H9 (cell line): ENCODE results near the gene C7orf25. TPM values are rescaled to one million over a fixed set of nuclear protein-coding genes. Genes with fewer than 3 reads are reported as not detected.
"Not testable (repeated sequence)": the region's sequence is repeated elsewhere in the genome, so short reads cannot be mapped to it uniquely, and the experiment has no call there.

Experiments
- DNase-seq: peaks from one replicate; pipeline ENCODE4 v3.0.0-alpha.2; 2017
- H2AFZ ChIP-seq: one replicate; pipeline ENCODE4 v1.6.1; 2013; ENCODE audit warnings: mild to moderate bottlenecking, low read length, control low read depth, moderate library complexity
- H2AK5ac ChIP-seq: 2 replicates; pipeline ENCODE4 v1.6.1; 2013; ENCODE audit warnings: low read length, control low read depth, mixed read lengths; ENCODE audit not compliant: insufficient read length
- H2BK120ac ChIP-seq: one replicate; pipeline ENCODE4 v1.6.1; 2013; ENCODE audit warnings: low read depth, mild to moderate bottlenecking, low read length, control low read depth, inconsistent platforms; ENCODE audit not compliant: poor library complexity, severe bottlenecking
- H2BK12ac ChIP-seq: 2 replicates; pipeline ENCODE4 v1.6.1; 2013; ENCODE audit warnings: low read length, control low read depth, mixed read lengths, low read depth; ENCODE audit not compliant: insufficient read length
- H2BK15ac ChIP-seq: 2 replicates; pipeline ENCODE4 v1.6.1; 2013; ENCODE audit warnings: low read depth, low read length, control low read depth
- H2BK20ac ChIP-seq: one replicate; pipeline ENCODE4 v1.6.1; 2013; ENCODE audit warnings: low read depth, mild to moderate bottlenecking, low read length, control low read depth, inconsistent platforms; ENCODE audit not compliant: poor library complexity, severe bottlenecking
- H2BK5ac ChIP-seq: 2 replicates; pipeline ENCODE4 v1.6.1; 2013; ENCODE audit warnings: low read length, control low read depth, mixed read lengths; ENCODE audit not compliant: insufficient read length
- H3K14ac ChIP-seq: 2 replicates; pipeline ENCODE4 v1.6.1; 2013; ENCODE audit warnings: low read length, control low read depth; ENCODE audit not compliant: insufficient read depth
- H3K18ac ChIP-seq: 2 replicates; pipeline ENCODE4 v1.6.1; 2013; ENCODE audit warnings: low read depth, mild to moderate bottlenecking, mixed read lengths, low read length, control low read depth; ENCODE audit not compliant: insufficient read length
- H3K23ac ChIP-seq: 2 replicates; pipeline ENCODE4 v1.6.1; 2013; ENCODE audit warnings: low read length, control low read depth, mixed read lengths, low read depth; ENCODE audit not compliant: insufficient read length
- H3K23me2 ChIP-seq: 2 replicates; pipeline ENCODE4 v1.6.1; 2013; ENCODE audit warnings: low read depth, mild to moderate bottlenecking, mixed read lengths, low read length, control low read depth; ENCODE audit not compliant: insufficient read length, poor library complexity, severe bottlenecking
- H3K27ac ChIP-seq: 2 replicates; pipeline ENCODE4 v1.5.1; 2013; ENCODE audit warnings: low read length, control low read depth, mixed read lengths, low read depth; ENCODE audit not compliant: insufficient read length
- H3K27me3 ChIP-seq: 2 replicates; pipeline ENCODE4 v1.6.1; 2013; ENCODE audit warnings: low read length, control low read depth, inconsistent platforms; ENCODE audit not compliant: insufficient read depth
- H3K4ac ChIP-seq: 2 replicates; pipeline ENCODE4 v1.6.1; 2013; ENCODE audit warnings: low read depth, mild to moderate bottlenecking, control low read depth, inconsistent platforms, low read length, moderate library complexity
- H3K4me1 ChIP-seq: 2 replicates; pipeline ENCODE4 v1.6.1; 2013; ENCODE audit warnings: low read length, control low read depth, inconsistent platforms; ENCODE audit not compliant: insufficient read depth
- H3K4me2 ChIP-seq: 2 replicates; pipeline ENCODE4 v1.6.1; 2013; ENCODE audit warnings: low read length, control low read depth, mixed read lengths; ENCODE audit not compliant: insufficient read length, insufficient read depth
- H3K56ac ChIP-seq: 2 replicates; pipeline ENCODE4 v1.6.1; 2013; ENCODE audit warnings: low read depth, mild to moderate bottlenecking, mixed read lengths, low read length, control low read depth; ENCODE audit not compliant: insufficient read length
- H3K79me1 ChIP-seq: 2 replicates; pipeline ENCODE4 v1.6.1; 2013; ENCODE audit warnings: low read depth, mild to moderate bottlenecking, moderate library complexity, low read length, control low read depth, inconsistent platforms; ENCODE audit not compliant: insufficient read depth, poor library complexity, severe bottlenecking
- H3K79me2 ChIP-seq: 2 replicates; pipeline ENCODE4 v1.6.1; 2013; ENCODE audit warnings: low read length, control low read depth, inconsistent platforms; ENCODE audit not compliant: insufficient read depth
- H3K9ac ChIP-seq: 2 replicates; pipeline ENCODE4 v1.6.1; 2013; ENCODE audit warnings: low read length, control low read depth, mixed read lengths; ENCODE audit not compliant: insufficient read length; ENCODE audit errors: extremely low read depth
- H3K9me3 ChIP-seq: one replicate; pipeline ENCODE4 v1.6.1; 2013; ENCODE audit warnings: low read depth, low read length, inconsistent platforms; ENCODE audit not compliant: control insufficient read depth
- H3T11ph ChIP-seq: one replicate; pipeline ENCODE4 v1.6.1; 2013; ENCODE audit warnings: mild to moderate bottlenecking, low read length, control low read depth, inconsistent platforms
- H4K20me1 ChIP-seq: one replicate; pipeline ENCODE4 v1.6.1; 2013; ENCODE audit not compliant: control insufficient read depth, insufficient read length, insufficient read depth
- H4K5ac ChIP-seq: 2 replicates; pipeline ENCODE4 v1.6.1; 2013; ENCODE audit warnings: low read depth, mild to moderate bottlenecking, mixed read lengths, low read length, control low read depth; ENCODE audit not compliant: insufficient read length
- H4K8ac ChIP-seq: replicated peaks from 2 replicates; pipeline ENCODE4 v1.6.1; 2013; ENCODE audit warnings: low read length, control low read depth, mixed read lengths, low read depth; ENCODE audit not compliant: insufficient read length
- H4K91ac ChIP-seq: 2 replicates; pipeline ENCODE4 v1.6.1; 2013; ENCODE audit warnings: low read depth, mild to moderate bottlenecking, moderate library complexity, mixed read lengths, low read length, control low read depth; ENCODE audit not compliant: insufficient read length
- H3K27ac Mint-ChIP-seq, 3 experiments: 2 replicates in 2 of 3; 3 replicates in 1 of 3; pipeline ENCODE4 v1.8.0; 2020 to 2021; ENCODE audit warnings: mixed read lengths in 3 of 3, mild to moderate bottlenecking in 1 of 3, moderate library complexity in 1 of 3
- H3K27me3 Mint-ChIP-seq: 2 replicates; pipeline ENCODE4 v1.8.0; 2021; ENCODE audit warnings: low read depth, mild to moderate bottlenecking, moderate library complexity, mixed read lengths
- H3K36me3 Mint-ChIP-seq, 3 experiments: 2 replicates in 2 of 3; 3 replicates in 1 of 3; pipeline ENCODE4 v1.8.0; 2020 to 2021; ENCODE audit warnings: low read depth in 3 of 3, mixed read lengths in 3 of 3; ENCODE audit not compliant: insufficient read depth in 1 of 3
- H3K4me1 Mint-ChIP-seq, 2 experiments: 2 replicates each; pipeline ENCODE4 v1.8.0; 2020; ENCODE audit warnings: mixed read lengths in 2 of 2
- H3K4me3 Mint-ChIP-seq, 2 experiments: 2 replicates in 1 of 2; 3 replicates in 1 of 2; pipeline ENCODE4 v1.8.0; 2020 to 2021; ENCODE audit warnings: mild to moderate bottlenecking in 2 of 2, mixed read lengths in 2 of 2, moderate library complexity in 1 of 2
- H3K9me3 Mint-ChIP-seq, 2 experiments: 2 replicates in 1 of 2; 3 replicates in 1 of 2; pipeline ENCODE4 v1.8.0; 2020; ENCODE audit warnings: mild to moderate bottlenecking in 2 of 2, mixed read lengths in 2 of 2, moderate library complexity in 1 of 2
- CTCF ChIP-seq: fragments of 200-600 bp; sonication (generic); conservative IDR thresholded peaks from 3 replicates; pipeline ENCODE4 v1.8.0; 2021; ENCODE audit warnings: antibody characterized with exemption, mild to moderate bottlenecking
- WGBS: extraction: QIAGEN DNeasy Blood & Tissue Kit; methylation state at CpG from one replicate; pipeline ENCODE4 v1.1.7; 2013; ENCODE audit warnings: missing lambda C conversion rate, low lambda C conversion rate, mixed read lengths; ENCODE audit not compliant: insufficient read length; ENCODE audit errors: extremely low coverage; 5-methylcytosine and 5-hydroxymethylcytosine counted together
- total RNA-seq: library from RNA; stranded (reverse); gene quantifications from 2 replicates; pipeline ENCODE4 v1.2.1, GENCODE V29; 2021

C7orf25 gene
- total RNA-seq, 1 experiment from 2014 or later: 3.8 TPM

DNA sequence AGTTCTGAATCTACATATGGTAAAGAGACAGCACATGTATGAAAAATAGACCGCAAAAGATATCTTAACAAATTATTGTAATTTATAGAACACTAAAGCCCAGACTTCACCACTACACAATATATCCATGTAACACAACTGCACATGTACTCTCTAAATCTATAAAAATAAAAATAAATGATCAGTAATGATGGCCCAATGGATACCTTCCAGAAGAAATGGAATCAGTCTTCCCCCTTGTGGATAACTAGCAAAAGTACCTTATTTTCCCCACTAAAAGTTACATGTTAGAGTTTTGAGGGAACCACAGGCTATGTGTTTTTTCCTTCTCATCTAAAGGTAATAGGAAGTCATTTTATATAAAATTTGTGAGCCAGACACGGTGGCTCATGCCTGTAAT, 25.7 kb downstream of the C7orf25 start:
- no CpG with 5 or more reads among the region's 2 CpGs for WGBS
- no peak overlapping the region; a peak in 1 of 5 replicates for H3K4me3 Mint-ChIP-seq
- H2BK20ac ChIP-seq: no peak overlapping the region
- H4K20me1 ChIP-seq: no peaks in the 10 kb centered on the region
- H3K27me3 Mint-ChIP-seq: no peaks in the 10 kb centered on the region
- peak; percentile 64 for TF ChIP-seq CTCF
- no peaks in the 10 kb centered on the region for H3K79me2 ChIP-seq
- H2AK5ac ChIP-seq: no peak overlapping the region
- no peak overlapping the region for H3K27ac Mint-ChIP-seq
- H2BK120ac ChIP-seq: no peak overlapping the region
- DNase-seq: no peak
- no peaks in the 10 kb centered on the region for H3K9me3 ChIP-seq
- H3K9me3 Mint-ChIP-seq: peaks cover 0 to 10% of the 10 kb centered on the region in 2 experiments; a peak in 4 of 5 replicates
- no peak overlapping the region for H4K8ac ChIP-seq
- H3K36me3 Mint-ChIP-seq: peaks cover 2 to 5% (median 4%) of the 10 kb centered on the region in 3 experiments; a peak in 4 of 7 replicates
- no peak overlapping the region for H4K91ac ChIP-seq
- H4K5ac ChIP-seq: no peak overlapping the region
- no peak overlapping the region for H3K27ac ChIP-seq
- no peaks in the 10 kb centered on the region for H3K79me1 ChIP-seq
- no peak overlapping the region for H2BK5ac ChIP-seq
- H3K18ac ChIP-seq: no peak overlapping the region
- H2BK15ac ChIP-seq: no peak overlapping the region
- no peak overlapping the region for H3K56ac ChIP-seq
- H3K27me3 ChIP-seq: no peaks in the 10 kb centered on the region
- H3K9ac ChIP-seq: no peak overlapping the region
- H3K4me2 ChIP-seq: no peak overlapping the region
- no peaks in the 10 kb centered on the region for H3K4me1 ChIP-seq
- H3K4ac ChIP-seq: no peak overlapping the region
- no peak overlapping the region for H3K23ac ChIP-seq
- H3K14ac ChIP-seq: no peak overlapping the region
- H3K4me1 Mint-ChIP-seq: peaks cover 26 to 29% of the 10 kb centered on the region in 2 experiments
- H2BK12ac ChIP-seq: no peak overlapping the region
- H3K23me2 ChIP-seq: peaks cover 12% of the 10 kb centered on the region
- no peak overlapping the region for H2AFZ ChIP-seq
- H3T11ph ChIP-seq: no peak overlapping the region

GRCh38 chr7:42885183-42885582, 26.7 kb downstream of the C7orf25 start:
- DNase-seq, H2BK20ac ChIP-seq, H3K36me3 Mint-ChIP-seq, H3K4ac ChIP-seq, H3K56ac ChIP-seq, H3T11ph ChIP-seq, H3K9me3 Mint-ChIP-seq, H2BK15ac ChIP-seq, H3K23ac ChIP-seq, H3K9me3 ChIP-seq, H3K14ac ChIP-seq, H3K79me1 ChIP-seq, H3K27me3 Mint-ChIP-seq, H3K4me1 ChIP-seq, H3K27me3 ChIP-seq, H3K18ac ChIP-seq, H2BK12ac ChIP-seq, H4K5ac ChIP-seq, H2AK5ac ChIP-seq, H3K9ac ChIP-seq, H3K79me2 ChIP-seq, H2BK120ac ChIP-seq, H3K4me2 ChIP-seq, H4K91ac ChIP-seq, H4K20me1 ChIP-seq, H2AFZ ChIP-seq, H3K4me3 Mint-ChIP-seq, H3K27ac ChIP-seq, H2BK5ac ChIP-seq, H3K27ac Mint-ChIP-seq, H4K8ac ChIP-seq: not testable (repeated sequence)
- peaks cover 29 to 35% of the 10 kb centered on the region in 2 experiments for H3K4me1 Mint-ChIP-seq
- no CpG with 5 or more reads among the region's 8 CpGs for WGBS
- peaks cover 12% of the 10 kb centered on the region for H3K23me2 ChIP-seq
